ENCODE results near the gene GDPD5. TPM values are rescaled to one million over a fixed set of nuclear protein-coding genes. Genes with fewer than 3 reads are reported as not detected.

GDPD5 gene
- total and polyA plus RNA-seq, 2 donors (not counting 3 experiments of a cell fraction or from before 2014, with no cell fraction given), result 60.2 to 79.2 TPM

- Histone ChIP-seq H4K20me1 (replicated peaks; ENCODE audit: control insufficient read depth, extremely low read depth, insufficient read depth, low read length) (no peaks in the 10 kb centered on the region), H3K4me3 (replicated peaks in 1 of 3; ENCODE audit: insufficient read depth in 1 of 3, low read depth in 1 of 3, low read length in 3 of 3) (no peak overlapping the region), H3K4me2 (ENCODE audit: insufficient read depth, low read length) (no peak overlapping the region), H3K27ac (ENCODE audit: insufficient read depth, low read depth, low read length) (peak overlapping the region; percentile 37), H3K4me1 (ENCODE audit: control insufficient read depth, extremely low read depth, insufficient read depth, low read length) (peaks cover 32% of the 10 kb centered on the region), H3K9ac (replicated peaks; ENCODE audit: extremely low read depth, insufficient read depth, low read length) (peak overlapping the region; percentile 10), H2AFZ (ENCODE audit: low read depth, low read length) (no peak overlapping the region), H3K27me3 (ENCODE audit: control insufficient read depth in 2 of 2, insufficient read depth in 2 of 2, low read length in 2 of 2) (no peaks in the 10 kb centered on the region), H3K9me3 (replicated peaks; ENCODE audit: control insufficient read depth, insufficient read depth, low read length) (no peaks in the 10 kb centered on the region), H3K36me3 (ENCODE audit: control insufficient read depth in 2 of 2, extremely low read depth in 1 of 2, insufficient read depth in 2 of 2, low read length in 2 of 2) (no peaks in the 10 kb centered on the region), H3K9me1 (replicated peaks; ENCODE audit: control insufficient read depth, extremely low read depth, insufficient read depth, low read length) (no peaks in the 10 kb centered on the region), H3K79me2 (ENCODE audit: control insufficient read depth, insufficient read depth, low read length) (no peaks in the 10 kb centered on the region)
- TF ChIP-seq FOS (IDR thresholded peaks at IDR 0.05; ENCODE audit: borderline replicate concordance, insufficient read depth, low read length) (no peak), GATA2 (IDR thresholded peaks at IDR 0.05; ENCODE audit: insufficient read depth, insufficient read length, low read depth, low read length) (no peak), MYC (IDR thresholded peaks at IDR 0.05; ENCODE audit: low read depth, low read length) (no peak), MAX (IDR thresholded peaks at IDR 0.05; ENCODE audit: insufficient read depth, insufficient read length) (no peak), POLR2A (IDR thresholded peaks at IDR 0.05; ENCODE audit: low read depth, low read length) (no peak)
- TF ChIP-seq, protein P1, sequence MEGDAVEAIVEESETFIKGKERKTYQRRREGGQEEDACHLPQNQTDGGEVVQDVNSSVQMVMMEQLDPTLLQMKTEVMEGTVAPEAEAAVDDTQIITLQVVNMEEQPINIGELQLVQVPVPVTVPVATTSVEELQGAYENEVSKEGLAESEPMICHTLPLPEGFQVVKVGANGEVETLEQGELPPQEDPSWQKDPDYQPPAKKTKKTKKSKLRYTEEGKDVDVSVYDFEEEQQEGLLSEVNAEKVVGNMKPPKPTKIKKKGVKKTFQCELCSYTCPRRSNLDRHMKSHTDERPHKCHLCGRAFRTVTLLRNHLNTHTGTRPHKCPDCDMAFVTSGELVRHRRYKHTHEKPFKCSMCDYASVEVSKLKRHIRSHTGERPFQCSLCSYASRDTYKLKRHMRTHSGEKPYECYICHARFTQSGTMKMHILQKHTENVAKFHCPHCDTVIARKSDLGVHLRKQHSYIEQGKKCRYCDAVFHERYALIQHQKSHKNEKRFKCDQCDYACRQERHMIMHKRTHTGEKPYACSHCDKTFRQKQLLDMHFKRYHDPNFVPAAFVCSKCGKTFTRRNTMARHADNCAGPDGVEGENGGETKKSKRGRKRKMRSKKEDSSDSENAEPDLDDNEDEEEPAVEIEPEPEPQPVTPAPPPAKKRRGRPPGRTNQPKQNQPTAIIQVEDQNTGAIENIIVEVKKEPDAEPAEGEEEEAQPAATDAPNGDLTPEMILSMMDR (IDR thresholded peaks at IDR 0.05; ENCODE audit: extremely low read depth in 1 of 2, insufficient read depth in 1 of 2, low read depth in 1 of 2, low read length in 2 of 2), result no peak
- FAIRE-seq (no peak), DNase-seq (ENCODE audit: low read depth, low spot score) (no peak)
- no TSS peak for BruUV-seq (replicated peaks)
- POLR2A ChIA-PET, result no interaction called here
- CTCF ChIA-PET, result interaction anchor here (1.3 to 2.7 kb wide), 3 partner anchors 7 to 19 kb away, joined by 6 to 43 read pairs (median 15); partner anchors contain the start of gene SERPINH1
- intact Hi-C loops (cut with micrococcal nuclease), result no loop called here
- dilution Hi-C loops (cut with MboI; ENCODE audit: extremely low pct_ligation_motif_present, low sequenced_read_pairs), result no loop called here
Measured at GRCh38 chr11:75555079-75555811, 29.5 kb upstream of the GDPD5 start.

All from endothelial cell of umbilical vein (primary cell).